Panc1 (cell line): Measurements from ENCODE around the gene BAIAP2.

Source experiments
- CTCF ChIP-seq: fragments of 450-650 bp; IDR thresholded peaks from 2 replicates; pipeline ENCODE4 v1.5.1; 2017; ENCODE audit warnings: mild to moderate bottlenecking
- POLR2AphosphoS5 ChIP-seq: IDR thresholded peaks from 2 replicates; pipeline ENCODE4 v1.6.1; 2012; ENCODE audit warnings: mild to moderate bottlenecking, low read depth, low read length, moderate library complexity
- REST ChIP-seq, 2 experiments: IDR thresholded peaks; 2 replicates each; pipeline ENCODE4 v1.6.1; 2011 to 2012; ENCODE audit warnings: low read depth in 2 of 2, control low read depth in 1 of 2, low read length in 1 of 2, mild to moderate bottlenecking in 1 of 2, moderate library complexity in 1 of 2; ENCODE audit not compliant: insufficient read depth in 1 of 2

- TF ChIP-seq CTCF (no peak), POLR2AphosphoS5 (no peak), REST (IDR thresholded peaks at IDR 0.05; ENCODE audit: insufficient read depth in 1 of 2, low read depth in 2 of 2, low read length in 1 of 2) (no peak)
These were observed 20.0 kb downstream of the BAIAP2 start for GRCh38 chr17:81054881-81055370.
